Astrocyte of the cerebellum (primary cell): ENCODE data around the gene VCAN.

ENCODE experiments used
- DNase-seq: peaks from one replicate; pipeline ENCODE4 v3.0.0-alpha.2; 2011; ENCODE audit warnings: low read depth
- H3K4me3 ChIP-seq: 2 replicates; pipeline ENCODE4 v1.5.1; 2011; ENCODE audit warnings: mild to moderate bottlenecking, low read depth, low read length, moderate library complexity
- in situ Hi-C: cut with HindIII; loops from 2 replicates; pipeline ENCODE4 v1.10.0; 2017; ENCODE audit warnings: low sequenced_read_pairs
- TF ChIP-seq, protein P1 (sequence below): IDR thresholded peaks from 2 replicates; pipeline ENCODE4 v1.5.1; 2012; ENCODE audit warnings: low read length, low read depth, moderate library complexity, mild to moderate bottlenecking; ENCODE audit errors: missing control alignments

The VCAN gene

DNA sequence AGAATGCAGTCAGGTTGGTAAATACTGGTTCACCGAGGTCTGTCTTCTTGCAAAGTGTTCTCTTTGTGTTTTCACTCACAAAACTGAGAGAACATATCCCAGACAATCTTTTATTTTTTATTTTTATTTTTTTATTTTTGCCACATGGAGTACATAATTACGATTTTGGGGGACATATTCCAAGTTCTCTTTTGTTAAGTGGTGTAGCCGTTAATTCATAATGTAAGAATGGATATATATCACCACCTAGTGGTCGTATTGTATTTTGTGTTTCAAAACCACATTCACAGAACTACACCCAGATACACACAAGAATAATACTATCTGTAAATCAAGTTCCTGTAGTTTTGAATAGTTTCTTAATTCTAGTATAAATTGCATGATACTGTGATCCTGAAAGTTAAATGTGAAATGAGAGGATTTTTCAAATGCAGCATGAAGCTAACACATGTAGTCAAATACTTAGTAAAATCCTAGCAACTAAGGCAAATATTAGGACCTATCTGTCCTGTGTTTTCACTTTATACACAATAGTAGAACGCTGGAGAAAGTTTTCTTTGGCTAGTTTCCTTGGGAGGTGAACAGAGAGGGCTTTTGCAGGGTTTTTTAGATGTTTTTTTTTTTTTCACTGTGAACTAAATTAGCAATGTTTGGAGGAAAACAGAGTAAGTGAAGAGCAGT lies 92.7 kb downstream of the VCAN start:
- in situ Hi-C loops, result loop anchor here (5.0 kb wide), 1 partner anchor 87 kb away; no protein-coding TSS in a partner anchor
- no peak overlapping the region for H3K4me3 ChIP-seq
- TF ChIP-seq, protein P1, sequence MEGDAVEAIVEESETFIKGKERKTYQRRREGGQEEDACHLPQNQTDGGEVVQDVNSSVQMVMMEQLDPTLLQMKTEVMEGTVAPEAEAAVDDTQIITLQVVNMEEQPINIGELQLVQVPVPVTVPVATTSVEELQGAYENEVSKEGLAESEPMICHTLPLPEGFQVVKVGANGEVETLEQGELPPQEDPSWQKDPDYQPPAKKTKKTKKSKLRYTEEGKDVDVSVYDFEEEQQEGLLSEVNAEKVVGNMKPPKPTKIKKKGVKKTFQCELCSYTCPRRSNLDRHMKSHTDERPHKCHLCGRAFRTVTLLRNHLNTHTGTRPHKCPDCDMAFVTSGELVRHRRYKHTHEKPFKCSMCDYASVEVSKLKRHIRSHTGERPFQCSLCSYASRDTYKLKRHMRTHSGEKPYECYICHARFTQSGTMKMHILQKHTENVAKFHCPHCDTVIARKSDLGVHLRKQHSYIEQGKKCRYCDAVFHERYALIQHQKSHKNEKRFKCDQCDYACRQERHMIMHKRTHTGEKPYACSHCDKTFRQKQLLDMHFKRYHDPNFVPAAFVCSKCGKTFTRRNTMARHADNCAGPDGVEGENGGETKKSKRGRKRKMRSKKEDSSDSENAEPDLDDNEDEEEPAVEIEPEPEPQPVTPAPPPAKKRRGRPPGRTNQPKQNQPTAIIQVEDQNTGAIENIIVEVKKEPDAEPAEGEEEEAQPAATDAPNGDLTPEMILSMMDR, result no peak
- DNase-seq, result peak; percentile 62

DNA sequence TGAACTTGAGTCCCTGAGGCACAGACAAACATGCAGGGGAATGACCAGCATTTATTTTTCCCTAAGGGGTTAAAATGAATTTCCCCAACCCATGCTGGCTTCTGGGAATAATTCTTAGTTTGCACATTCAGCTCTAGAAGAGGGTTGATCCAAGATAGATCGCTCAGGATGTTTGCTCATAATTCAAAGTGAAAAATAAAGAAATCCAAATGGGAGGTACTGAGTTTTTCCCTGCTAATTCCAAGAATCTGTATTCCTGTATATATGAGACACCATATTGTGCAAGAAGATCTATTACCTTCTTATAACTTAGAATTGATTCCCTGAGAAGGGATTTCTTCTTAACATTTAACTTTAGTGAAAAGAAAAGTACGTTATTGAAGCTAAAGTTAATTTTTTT lies 96.2 kb downstream of the VCAN start:
- no peak for DNase-seq
- TF ChIP-seq, protein P1, result no peak
- in situ Hi-C loops, result no loop called here
- no peak overlapping the region for H3K4me3 ChIP-seq

DNA sequence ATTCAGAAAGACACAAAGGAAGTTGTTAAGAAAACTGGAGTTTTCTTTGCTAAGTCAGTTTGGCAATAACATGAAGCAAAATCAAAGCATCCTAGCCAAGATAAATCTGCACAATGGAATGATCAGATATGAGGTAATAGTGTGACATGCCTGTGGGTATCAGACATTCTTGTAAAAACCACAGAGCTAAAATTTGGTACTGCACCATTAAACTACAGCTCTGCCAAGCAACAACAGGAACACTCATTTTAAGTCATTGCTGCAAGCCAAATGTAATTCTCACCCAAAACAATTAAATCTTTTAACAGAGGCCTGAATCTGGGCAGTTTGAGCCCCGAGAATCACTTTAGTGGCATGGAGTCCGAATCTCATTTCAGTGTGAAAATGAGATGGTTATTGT lies 96.6 kb downstream of the VCAN start:
- in situ Hi-C loops, result no loop called here

DNA sequence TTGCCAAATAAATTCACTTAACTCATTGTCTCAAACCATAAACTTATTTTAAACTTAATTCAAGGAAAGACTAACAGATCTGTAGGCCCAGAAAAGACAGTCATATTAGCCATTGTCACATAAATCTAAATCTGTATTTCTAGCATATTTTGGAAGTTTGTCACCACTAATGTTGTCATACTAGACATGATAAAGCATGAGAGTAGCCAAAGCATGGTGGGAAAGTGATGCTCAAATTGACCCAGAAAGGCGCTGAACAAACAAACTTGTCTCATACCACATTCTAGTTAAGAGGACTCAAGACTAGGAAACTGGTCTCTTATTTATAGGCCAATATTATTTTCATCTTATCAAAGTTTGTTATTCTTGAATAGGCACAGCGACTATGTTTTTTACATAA lies 99.4 kb downstream of the VCAN start:
- TF ChIP-seq, protein P1, result no peak
- in situ Hi-C loops, result no loop called here
- DNase-seq, result no peak
- H3K4me3 ChIP-seq, result no peak overlapping the region

More for the DNA sequence above, 96.6 kb downstream of the VCAN start:
- no peak overlapping the region for H3K4me3 ChIP-seq
- TF ChIP-seq, protein P1, result no peak
- peak; percentile 95 for DNase-seq

DNA sequence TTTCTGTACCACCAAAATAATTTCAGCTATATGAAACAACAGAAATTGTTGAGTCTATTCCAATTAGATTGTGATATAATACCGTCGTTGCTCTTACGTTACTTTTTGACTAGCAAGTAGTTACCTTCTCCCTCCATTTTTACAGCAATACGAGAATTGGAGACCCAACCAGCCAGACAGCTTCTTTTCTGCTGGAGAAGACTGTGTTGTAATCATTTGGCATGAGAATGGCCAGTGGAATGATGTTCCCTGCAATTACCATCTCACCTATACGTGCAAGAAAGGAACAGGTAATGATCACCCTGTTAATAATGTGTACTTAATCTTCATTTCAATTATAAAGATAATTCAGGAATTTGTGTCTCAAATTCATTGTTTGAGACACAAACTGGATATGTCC lies 100.7 kb downstream of the VCAN start:
- DNase-seq, result no peak
- TF ChIP-seq, protein P1, result no peak
- H3K4me3 ChIP-seq, result no peak overlapping the region
- in situ Hi-C loops, result no loop called here

DNA sequence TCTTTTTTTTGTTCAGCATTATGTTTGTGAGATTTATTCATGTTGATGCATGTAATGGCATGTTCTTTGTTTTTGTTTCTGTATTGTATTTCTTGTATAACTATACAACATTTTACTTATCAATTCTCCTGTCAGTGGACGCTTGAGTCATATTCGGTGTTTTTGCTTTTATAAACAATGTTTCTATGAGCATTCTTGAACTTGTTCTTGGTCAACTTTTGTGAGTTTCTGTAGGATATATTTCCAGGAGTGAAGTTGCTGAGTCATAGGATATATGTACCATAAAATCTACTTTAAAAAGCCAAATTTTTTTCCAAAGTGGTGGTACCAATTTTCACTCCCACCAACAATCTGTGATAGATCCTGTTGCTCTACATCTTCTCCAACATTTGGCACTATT lies 104.8 kb downstream of the VCAN start:
- in situ Hi-C loops, result no loop called here
- no peak for DNase-seq
- TF ChIP-seq, protein P1, result no peak
- H3K4me3 ChIP-seq, result no peak overlapping the region
